NCI-H774 (cell line): ENCODE data around the gene DPH3.
"Not testable (repeated sequence)": the region's sequence is repeated elsewhere in the genome, so short reads cannot be mapped to it uniquely, and the experiment has no call there.

Experiments
- DNase-seq: peaks from one replicate; lab custom pipeline; 2025; lab: John Stamatoyannopoulos, UW

The DPH3 gene

GRCh38 chr3:16264708-16265454 lies at the start of gene DPH3, which contains the start of gene OXNAD1:
DPH3 (minus strand) TSS chr3:16264943; CDS start chr3:16264876, 67 bp downstream.
OXNAD1 (plus strand) TSS chr3:16265212; CDS start chr3:16270953, 5,741 bp downstream.
- DNase-seq, result peak; percentile 98

- no peak for DNase-seq
These were observed 49.3 kb upstream of the DPH3 start for GRCh38 chr3:16313886-16314645.

- DNase-seq, result no peak
These were observed 47.3 kb upstream of the DPH3 start for GRCh38 chr3:16311960-16312451.

- not testable (repeated sequence) for DNase-seq
These were observed 45.7 kb upstream of the DPH3 start for GRCh38 chr3:16310486-16310885.

GRCh38 chr3:16309558-16309957 lies 44.8 kb upstream of the DPH3 start:
- no peak for DNase-seq

- no peak for DNase-seq
These were observed 44.0 kb upstream of the DPH3 start for GRCh38 chr3:16308727-16309126.

- no peak for DNase-seq
These were observed 43.2 kb upstream of the DPH3 start for GRCh38 chr3:16307832-16308531.

GRCh38 chr3:16305111-16305541 lies 40.4 kb upstream of the DPH3 start:
- DNase-seq, result no peak

- DNase-seq, result no peak
These were observed 39.6 kb upstream of the DPH3 start for GRCh38 chr3:16304061-16305010.

GRCh38 chr3:16303037-16303575 lies 38.4 kb upstream of the DPH3 start:
- DNase-seq, result no peak

GRCh38 chr3:16302082-16302631 lies 37.4 kb upstream of the DPH3 start:
- no peak for DNase-seq

- no peak for DNase-seq
These were observed 36.8 kb upstream of the DPH3 start for GRCh38 chr3:16301507-16301906.

GRCh38 chr3:16300881-16301359 lies 36.2 kb upstream of the DPH3 start:
- DNase-seq, result no peak

GRCh38 chr3:16300307-16300706 lies 35.6 kb upstream of the DPH3 start:
- DNase-seq, result no peak

- DNase-seq, result no peak
These were observed 35.0 kb upstream of the DPH3 start for GRCh38 chr3:16299746-16300145.

- no peak for DNase-seq
These were observed 34.1 kb upstream of the DPH3 start for GRCh38 chr3:16298891-16299290.

- DNase-seq, result no peak
These were observed 33.5 kb upstream of the DPH3 start for GRCh38 chr3:16297997-16298885.

- DNase-seq, result no peak
These were observed 30.7 kb upstream of the DPH3 start for GRCh38 chr3:16295298-16295890.

- no peak for DNase-seq
These were observed 30.1 kb upstream of the DPH3 start for GRCh38 chr3:16294844-16295243.
